ENCODE results near the gene BMAL1. TPM values are rescaled to one million over a fixed set of nuclear protein-coding genes. Genes with fewer than 3 reads are reported as not detected.

BMAL1 gene
- total and polyA plus RNA-seq, 2 donors (not counting 3 experiments of a cell fraction or from before 2014, with no cell fraction given), result 5.8 to 10.1 TPM

DNA sequence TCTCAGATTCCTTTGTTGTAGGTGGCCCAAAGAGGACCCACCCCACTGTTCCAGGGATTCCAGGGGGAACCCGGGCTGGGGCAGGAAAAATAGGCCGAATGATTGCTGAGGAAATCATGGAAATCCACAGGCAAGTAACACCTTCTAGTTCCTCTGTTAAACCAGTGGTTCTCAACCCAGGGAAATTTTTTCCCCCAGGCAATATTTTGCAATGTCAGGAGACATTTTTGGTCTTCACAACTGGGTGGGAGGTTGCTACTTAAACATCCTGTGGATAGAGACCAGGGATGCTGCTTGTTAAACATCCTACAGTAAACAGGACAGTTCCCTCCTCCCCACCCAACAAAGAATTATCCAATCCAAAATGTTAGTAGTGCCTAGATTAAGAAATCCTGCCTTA, 100.7 kb downstream of the BMAL1 start:
- intact Hi-C loops (cut with micrococcal nuclease) (no loop called here), dilution Hi-C loops (cut with MboI; ENCODE audit: extremely low pct_ligation_motif_present, low sequenced_read_pairs) (no loop called here)
- H3K4me3 ChIP-seq (replicated peaks in 1 of 3; ENCODE audit: insufficient read depth in 1 of 3, low read depth in 1 of 3, low read length in 3 of 3), result no peak overlapping the region
- H2AFZ ChIP-seq (ENCODE audit: low read depth, low read length), result no peak overlapping the region
- H3K9me1 ChIP-seq (replicated peaks; ENCODE audit: control insufficient read depth, extremely low read depth, insufficient read depth, low read length), result no peaks in the 10 kb centered on the region
- no peaks in the 10 kb centered on the region for H3K9me3 ChIP-seq (replicated peaks; ENCODE audit: control insufficient read depth, insufficient read depth, low read length)
- no peak for TF ChIP-seq POLR2AphosphoS5 (IDR thresholded peaks at IDR 0.05; ENCODE audit: insufficient read depth, low read depth, low read length)
- no peak for TF ChIP-seq MYC (IDR thresholded peaks at IDR 0.05; ENCODE audit: low read depth, low read length)
- TF ChIP-seq JUN (IDR thresholded peaks at IDR 0.05; ENCODE audit: borderline replicate concordance, insufficient read depth, insufficient read length, low read depth), result no peak
- no peak for TF ChIP-seq FOS (IDR thresholded peaks at IDR 0.05; ENCODE audit: borderline replicate concordance, insufficient read depth, low read length)
- BruUV-seq (replicated peaks), result no TSS peak
- ChIA-PET POLR2A (no interaction called here), CTCF (interaction anchor here (0.6 to 2.2 kb wide), 6 partner anchors 9 to 726 kb away, joined by 3 to 9 read pairs (median 5); no protein-coding TSS in a partner anchor)
- H3K36me3 ChIP-seq (ENCODE audit: control insufficient read depth in 2 of 2, extremely low read depth in 1 of 2, insufficient read depth in 2 of 2, low read length in 2 of 2), result peaks cover 0 to 7% of the 10 kb centered on the region in 2 experiments
- FAIRE-seq, result no peak
- peaks cover 16% of the 10 kb centered on the region for H3K4me1 ChIP-seq (ENCODE audit: control insufficient read depth, extremely low read depth, insufficient read depth, low read length)
- H3K27me3 ChIP-seq (ENCODE audit: control insufficient read depth in 2 of 2, insufficient read depth in 2 of 2, low read length in 2 of 2), result no peaks in the 10 kb centered on the region
- no peaks in the 10 kb centered on the region for H4K20me1 ChIP-seq (replicated peaks; ENCODE audit: control insufficient read depth, extremely low read depth, insufficient read depth, low read length)
- no peak overlapping the region for H3K4me2 ChIP-seq (ENCODE audit: insufficient read depth, low read length)
- no peak overlapping the region for H3K27ac ChIP-seq (ENCODE audit: insufficient read depth, low read depth, low read length)
- no peak for DNase-seq (ENCODE audit: low read depth, low spot score)
- no peaks in the 10 kb centered on the region for H3K79me2 ChIP-seq (ENCODE audit: control insufficient read depth, insufficient read depth, low read length)
- no peak overlapping the region for H3K9ac ChIP-seq (replicated peaks; ENCODE audit: extremely low read depth, insufficient read depth, low read length)

DNA sequence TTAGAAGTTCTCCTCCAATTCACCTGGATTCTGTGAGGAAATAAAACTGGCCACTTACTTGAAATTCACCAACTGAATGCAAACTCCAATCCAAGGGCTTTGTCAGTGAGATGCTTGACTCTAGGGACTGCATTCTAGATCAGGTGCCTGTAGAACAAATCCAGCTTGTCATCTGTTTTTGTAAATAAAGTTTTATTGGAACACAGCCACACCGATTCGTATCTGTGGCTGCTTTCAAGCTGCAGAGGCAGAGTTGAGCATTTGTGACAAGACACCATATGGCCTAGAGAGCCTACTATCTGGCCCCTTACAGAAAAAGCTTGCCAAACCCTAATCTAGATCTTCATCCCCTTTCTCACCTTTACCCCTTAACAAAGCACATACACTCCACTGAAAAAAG, 103.1 kb downstream of the BMAL1 start:
- no peak overlapping the region for H3K4me2 ChIP-seq (ENCODE audit: insufficient read depth, low read length)
- H3K4me3 ChIP-seq (replicated peaks in 1 of 3; ENCODE audit: insufficient read depth in 1 of 3, low read depth in 1 of 3, low read length in 3 of 3), result no peak overlapping the region
- ChIA-PET CTCF (interaction anchor here (1.3 to 3.8 kb wide), 2 partner anchors 27 to 171 kb away, joined by 5 to 24 read pairs; no protein-coding TSS in a partner anchor), POLR2A (no interaction called here)
- no TSS peak for BruUV-seq (replicated peaks)
- TF ChIP-seq MYC (IDR thresholded peaks at IDR 0.05; ENCODE audit: low read depth, low read length), result no peak
- TF ChIP-seq POLR2A (IDR thresholded peaks at IDR 0.05; ENCODE audit: low read depth, low read length), result no peak
- no peak for TF ChIP-seq EZH2 (IDR thresholded peaks at IDR 0.05; ENCODE audit: borderline replicate concordance, low read depth, low read length, severe bottlenecking)
- TF ChIP-seq JUN (IDR thresholded peaks at IDR 0.05; ENCODE audit: borderline replicate concordance, insufficient read depth, insufficient read length, low read depth), result no peak
- no peak for TF ChIP-seq FOS (IDR thresholded peaks at IDR 0.05; ENCODE audit: borderline replicate concordance, insufficient read depth, low read length)
- TF ChIP-seq GATA2 (IDR thresholded peaks at IDR 0.05; ENCODE audit: insufficient read depth, insufficient read length, low read depth, low read length), result no peak
- TF ChIP-seq, protein P1, sequence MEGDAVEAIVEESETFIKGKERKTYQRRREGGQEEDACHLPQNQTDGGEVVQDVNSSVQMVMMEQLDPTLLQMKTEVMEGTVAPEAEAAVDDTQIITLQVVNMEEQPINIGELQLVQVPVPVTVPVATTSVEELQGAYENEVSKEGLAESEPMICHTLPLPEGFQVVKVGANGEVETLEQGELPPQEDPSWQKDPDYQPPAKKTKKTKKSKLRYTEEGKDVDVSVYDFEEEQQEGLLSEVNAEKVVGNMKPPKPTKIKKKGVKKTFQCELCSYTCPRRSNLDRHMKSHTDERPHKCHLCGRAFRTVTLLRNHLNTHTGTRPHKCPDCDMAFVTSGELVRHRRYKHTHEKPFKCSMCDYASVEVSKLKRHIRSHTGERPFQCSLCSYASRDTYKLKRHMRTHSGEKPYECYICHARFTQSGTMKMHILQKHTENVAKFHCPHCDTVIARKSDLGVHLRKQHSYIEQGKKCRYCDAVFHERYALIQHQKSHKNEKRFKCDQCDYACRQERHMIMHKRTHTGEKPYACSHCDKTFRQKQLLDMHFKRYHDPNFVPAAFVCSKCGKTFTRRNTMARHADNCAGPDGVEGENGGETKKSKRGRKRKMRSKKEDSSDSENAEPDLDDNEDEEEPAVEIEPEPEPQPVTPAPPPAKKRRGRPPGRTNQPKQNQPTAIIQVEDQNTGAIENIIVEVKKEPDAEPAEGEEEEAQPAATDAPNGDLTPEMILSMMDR (IDR thresholded peaks at IDR 0.05; ENCODE audit: extremely low read depth in 1 of 2, insufficient read depth in 1 of 2, low read depth in 1 of 2, low read length in 2 of 2), result no peak
- TF ChIP-seq POLR2AphosphoS5 (IDR thresholded peaks at IDR 0.05; ENCODE audit: insufficient read depth, low read depth, low read length), result no peak
- TF ChIP-seq, protein P2, sequence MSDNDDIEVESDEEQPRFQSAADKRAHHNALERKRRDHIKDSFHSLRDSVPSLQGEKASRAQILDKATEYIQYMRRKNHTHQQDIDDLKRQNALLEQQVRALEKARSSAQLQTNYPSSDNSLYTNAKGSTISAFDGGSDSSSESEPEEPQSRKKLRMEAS (IDR thresholded peaks at IDR 0.05; ENCODE audit: insufficient read depth, insufficient read length), result no peak
- intact Hi-C loops (cut with micrococcal nuclease), result no loop called here
- no peaks in the 10 kb centered on the region for H3K27me3 ChIP-seq (ENCODE audit: control insufficient read depth in 2 of 2, insufficient read depth in 2 of 2, low read length in 2 of 2)
- FAIRE-seq (no peak), DNase-seq (ENCODE audit: low read depth, low spot score) (no peak)
- peaks cover 3 to 9% of the 10 kb centered on the region in 2 experiments for H3K36me3 ChIP-seq (ENCODE audit: control insufficient read depth in 2 of 2, extremely low read depth in 1 of 2, insufficient read depth in 2 of 2, low read length in 2 of 2)
- H3K9me1 ChIP-seq (replicated peaks; ENCODE audit: control insufficient read depth, extremely low read depth, insufficient read depth, low read length), result no peaks in the 10 kb centered on the region
- no peaks in the 10 kb centered on the region for H4K20me1 ChIP-seq (replicated peaks; ENCODE audit: control insufficient read depth, extremely low read depth, insufficient read depth, low read length)
- dilution Hi-C loops (cut with MboI; ENCODE audit: extremely low pct_ligation_motif_present, low sequenced_read_pairs), result no loop called here
- H3K27ac ChIP-seq (ENCODE audit: insufficient read depth, low read depth, low read length), result no peak overlapping the region
- H3K9ac ChIP-seq (replicated peaks; ENCODE audit: extremely low read depth, insufficient read depth, low read length), result no peak overlapping the region
- H3K4me1 ChIP-seq (ENCODE audit: control insufficient read depth, extremely low read depth, insufficient read depth, low read length), result peaks cover 13% of the 10 kb centered on the region
- H2AFZ ChIP-seq (ENCODE audit: low read depth, low read length), result no peak overlapping the region
- no peaks in the 10 kb centered on the region for H3K9me3 ChIP-seq (replicated peaks; ENCODE audit: control insufficient read depth, insufficient read depth, low read length)
- H3K79me2 ChIP-seq (ENCODE audit: control insufficient read depth, insufficient read depth, low read length), result no peaks in the 10 kb centered on the region
